HepG2 (cell line): ENCODE data around the gene ALB. TPM values are rescaled to one million over a fixed set of nuclear protein-coding genes. Genes with fewer than 3 reads are reported as not detected.

ENCODE experiments used
- BCL3 ChIP-seq: sonication (generic); formaldehyde crosslinking; IDR thresholded peaks from 2 replicates; pipeline ENCODE4 v1.5.1; 2020; ENCODE audit warnings: mild to moderate bottlenecking, missing genetic modification reagents, moderate library complexity
- EHMT2 ChIP-seq: fragments of 200-600 bp; sonication (generic); IDR thresholded peaks from 2 replicates; pipeline ENCODE4 v1.7.0; 2017; ENCODE audit warnings: antibody characterized with exemption, low read depth, low read length, borderline replicate concordance
- SMARCC2 ChIP-seq: fragments of 450-650 bp; IDR thresholded peaks from 2 replicates; pipeline ENCODE4 v1.6.1; 2017; ENCODE audit warnings: antibody characterized with exemption, mild to moderate bottlenecking
- TFDP1 ChIP-seq: IDR thresholded peaks from 2 replicates; pipeline ENCODE4 v1.6.1; 2016; ENCODE audit warnings: missing compliant biosample characterization, missing genetic modification reagents, borderline replicate concordance
- TOE1 ChIP-seq: sonication (generic); formaldehyde crosslinking; IDR thresholded peaks from 2 replicates; pipeline ENCODE4 v1.4.0; 2020; ENCODE audit warnings: mild to moderate bottlenecking, missing genetic modification reagents
- ZBTB21 ChIP-seq: sonication (generic); formaldehyde crosslinking; IDR thresholded peaks from 2 replicates; pipeline ENCODE4 v1.4.0; 2020; ENCODE audit warnings: missing genetic modification reagents
- ZNF460 ChIP-seq: sonication (generic); formaldehyde crosslinking; IDR thresholded peaks from 2 replicates; pipeline ENCODE4 v1.5.1; 2020; ENCODE audit warnings: missing genetic modification reagents, mild to moderate bottlenecking, borderline replicate concordance
- ZNF557 ChIP-seq: sonication (generic); formaldehyde crosslinking; IDR thresholded peaks from 2 replicates; pipeline ENCODE4 v1.4.0; 2020; ENCODE audit warnings: missing genetic modification reagents
- ZNF567 ChIP-seq: sonication (generic); formaldehyde crosslinking; IDR thresholded peaks from 2 replicates; pipeline ENCODE4 v1.8.1; 2023; ENCODE audit warnings: mild to moderate bottlenecking, missing genetic modification reagents, borderline replicate concordance
- ZNF597 ChIP-seq: sonication (generic); formaldehyde crosslinking; IDR thresholded peaks from 2 replicates; pipeline ENCODE4 v1.5.0; 2020; ENCODE audit warnings: missing genetic modification reagents
- polyA plus RNA-seq, 8 experiments: library from polyadenylated mRNA; depleted of rRNA in 3 of 8; stranded (reverse) in 7 of 8; unstranded in 1 of 8; fragments of >200 nt; fragmentation: Illumina TruSeq in 4 of 8; extraction: Trizol in 4 of 8; gene quantifications; 2 replicates each; pipeline versions ENCODE4 v1.2.1 to v1.2.3, GENCODE V29; 2011 to 2016; ENCODE audit warnings: low read depth in 4 of 8, missing spikeins in 1 of 8, mixed read lengths in 1 of 8; ENCODE audit not compliant: insufficient read depth in 1 of 8
- total RNA-seq, 5 experiments: library from RNA; depleted of rRNA; stranded (reverse); fragments of >200 nt; fragmentation: Illumina TruSeq; extraction: Trizol; gene quantifications; 2 replicates each; pipeline ENCODE4 v1.2.3, GENCODE V29; 2016; ENCODE audit warnings: low read depth in 1 of 5
- TF ChIP-seq, protein P1 (sequence below): sonication (generic); formaldehyde crosslinking; IDR thresholded peaks from 2 replicates; pipeline ENCODE4 v1.4.0; 2020; ENCODE audit warnings: missing genetic modification reagents
- TF ChIP-seq, protein P2 (sequence below): sonication (generic); formaldehyde crosslinking; IDR thresholded peaks from 2 replicates; pipeline ENCODE4 v1.4.0; 2020; ENCODE audit warnings: missing genetic modification reagents, borderline replicate concordance
- TF ChIP-seq, protein P3 (sequence below): sonication (generic); formaldehyde crosslinking; IDR thresholded peaks from 2 replicates; pipeline ENCODE4 v1.4.0; 2020; ENCODE audit warnings: missing genetic modification reagents
- TF ChIP-seq, protein P4 (sequence below): sonication (generic); formaldehyde crosslinking; conservative IDR thresholded peaks from 2 replicates; pipeline ENCODE4 v1.8.1; 2023; ENCODE audit warnings: missing genetic modification reagents
- TF ChIP-seq, protein P5 (sequence below): sonication (generic); formaldehyde crosslinking; IDR thresholded peaks from 2 replicates; pipeline ENCODE4 v1.4.0; 2020; ENCODE audit warnings: mild to moderate bottlenecking, missing genetic modification reagents

The ALB gene
- total and polyA plus RNA-seq, 2 of the 13 experiments (the other 11 are each of a cell fraction or from before 2014, with no cell fraction given): 22,259 to 22,625 TPM

DNA sequence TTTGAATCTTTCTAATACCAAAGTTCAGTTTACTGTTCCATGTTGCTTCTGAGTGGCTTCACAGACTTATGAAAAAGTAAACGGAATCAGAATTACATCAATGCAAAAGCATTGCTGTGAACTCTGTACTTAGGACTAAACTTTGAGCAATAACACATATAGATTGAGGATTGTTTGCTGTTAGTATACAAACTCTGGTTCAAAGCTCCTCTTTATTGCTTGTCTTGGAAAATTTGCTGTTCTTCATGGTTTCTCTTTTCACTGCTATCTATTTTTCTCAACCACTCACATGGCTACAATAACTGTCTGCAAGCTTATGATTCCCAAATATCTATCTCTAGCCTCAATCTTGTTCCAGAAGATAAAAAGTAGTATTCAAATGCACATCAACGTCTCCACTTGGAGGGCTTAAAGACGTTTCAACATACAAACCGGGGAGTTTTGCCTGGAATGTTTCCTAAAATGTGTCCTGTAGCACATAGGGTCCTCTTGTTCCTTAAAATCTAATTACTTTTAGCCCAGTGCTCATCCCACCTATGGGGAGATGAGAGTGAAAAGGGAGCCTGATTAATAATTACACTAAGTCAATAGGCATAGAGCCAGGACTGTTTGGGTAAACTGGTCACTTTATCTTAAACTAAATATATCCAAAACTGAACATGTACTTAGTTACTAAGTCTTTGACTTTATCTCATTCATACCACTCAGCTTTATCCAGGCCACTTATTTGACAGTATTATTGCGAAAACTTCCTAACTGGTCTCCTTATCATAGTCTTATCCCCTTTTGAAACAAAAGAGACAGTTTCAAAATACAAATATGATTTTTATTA, 28.3 kb downstream of the ALB start (continued):
- TF ChIP-seq, protein P1, sequence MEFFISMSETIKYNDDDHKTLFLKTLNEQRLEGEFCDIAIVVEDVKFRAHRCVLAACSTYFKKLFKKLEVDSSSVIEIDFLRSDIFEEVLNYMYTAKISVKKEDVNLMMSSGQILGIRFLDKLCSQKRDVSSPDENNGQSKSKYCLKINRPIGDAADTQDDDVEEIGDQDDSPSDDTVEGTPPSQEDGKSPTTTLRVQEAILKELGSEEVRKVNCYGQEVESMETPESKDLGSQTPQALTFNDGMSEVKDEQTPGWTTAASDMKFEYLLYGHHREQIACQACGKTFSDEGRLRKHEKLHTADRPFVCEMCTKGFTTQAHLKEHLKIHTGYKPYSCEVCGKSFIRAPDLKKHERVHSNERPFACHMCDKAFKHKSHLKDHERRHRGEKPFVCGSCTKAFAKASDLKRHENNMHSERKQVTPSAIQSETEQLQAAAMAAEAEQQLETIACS (CRISPR knock-in tag): no peak
- TF ChIP-seq, protein P2, sequence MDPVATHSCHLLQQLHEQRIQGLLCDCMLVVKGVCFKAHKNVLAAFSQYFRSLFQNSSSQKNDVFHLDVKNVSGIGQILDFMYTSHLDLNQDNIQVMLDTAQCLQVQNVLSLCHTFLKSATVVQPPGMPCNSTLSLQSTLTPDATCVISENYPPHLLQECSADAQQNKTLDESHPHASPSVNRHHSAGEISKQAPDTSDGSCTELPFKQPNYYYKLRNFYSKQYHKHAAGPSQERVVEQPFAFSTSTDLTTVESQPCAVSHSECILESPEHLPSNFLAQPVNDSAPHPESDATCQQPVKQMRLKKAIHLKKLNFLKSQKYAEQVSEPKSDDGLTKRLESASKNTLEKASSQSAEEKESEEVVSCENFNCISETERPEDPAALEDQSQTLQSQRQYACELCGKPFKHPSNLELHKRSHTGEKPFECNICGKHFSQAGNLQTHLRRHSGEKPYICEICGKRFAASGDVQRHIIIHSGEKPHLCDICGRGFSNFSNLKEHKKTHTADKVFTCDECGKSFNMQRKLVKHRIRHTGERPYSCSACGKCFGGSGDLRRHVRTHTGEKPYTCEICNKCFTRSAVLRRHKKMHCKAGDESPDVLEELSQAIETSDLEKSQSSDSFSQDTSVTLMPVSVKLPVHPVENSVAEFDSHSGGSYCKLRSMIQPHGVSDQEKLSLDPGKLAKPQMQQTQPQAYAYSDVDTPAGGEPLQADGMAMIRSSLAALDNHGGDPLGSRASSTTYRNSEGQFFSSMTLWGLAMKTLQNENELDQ: no peak
- no peak for TF ChIP-seq ZNF460 (CRISPR knock-in tag)
- no peak for TF ChIP-seq ZNF597
- TF ChIP-seq TOE1 (CRISPR knock-in tag): no peak
- TF ChIP-seq, protein P3, sequence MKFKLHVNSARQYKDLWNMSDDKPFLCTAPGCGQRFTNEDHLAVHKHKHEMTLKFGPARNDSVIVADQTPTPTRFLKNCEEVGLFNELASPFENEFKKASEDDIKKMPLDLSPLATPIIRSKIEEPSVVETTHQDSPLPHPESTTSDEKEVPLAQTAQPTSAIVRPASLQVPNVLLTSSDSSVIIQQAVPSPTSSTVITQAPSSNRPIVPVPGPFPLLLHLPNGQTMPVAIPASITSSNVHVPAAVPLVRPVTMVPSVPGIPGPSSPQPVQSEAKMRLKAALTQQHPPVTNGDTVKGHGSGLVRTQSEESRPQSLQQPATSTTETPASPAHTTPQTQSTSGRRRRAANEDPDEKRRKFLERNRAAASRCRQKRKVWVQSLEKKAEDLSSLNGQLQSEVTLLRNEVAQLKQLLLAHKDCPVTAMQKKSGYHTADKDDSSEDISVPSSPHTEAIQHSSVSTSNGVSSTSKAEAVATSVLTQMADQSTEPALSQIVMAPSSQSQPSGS (CRISPR knock-in tag): peak; percentile 99
- no peak for TF ChIP-seq EHMT2
- TF ChIP-seq BCL3 (CRISPR knock-in tag): no peak
- TF ChIP-seq ZNF557: no peak
- TF ChIP-seq, protein P4, sequence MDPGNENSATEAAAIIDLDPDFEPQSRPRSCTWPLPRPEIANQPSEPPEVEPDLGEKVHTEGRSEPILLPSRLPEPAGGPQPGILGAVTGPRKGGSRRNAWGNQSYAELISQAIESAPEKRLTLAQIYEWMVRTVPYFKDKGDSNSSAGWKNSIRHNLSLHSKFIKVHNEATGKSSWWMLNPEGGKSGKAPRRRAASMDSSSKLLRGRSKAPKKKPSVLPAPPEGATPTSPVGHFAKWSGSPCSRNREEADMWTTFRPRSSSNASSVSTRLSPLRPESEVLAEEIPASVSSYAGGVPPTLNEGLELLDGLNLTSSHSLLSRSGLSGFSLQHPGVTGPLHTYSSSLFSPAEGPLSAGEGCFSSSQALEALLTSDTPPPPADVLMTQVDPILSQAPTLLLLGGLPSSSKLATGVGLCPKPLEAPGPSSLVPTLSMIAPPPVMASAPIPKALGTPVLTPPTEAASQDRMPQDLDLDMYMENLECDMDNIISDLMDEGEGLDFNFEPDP (CRISPR knock-in tag): no peak
- TF ChIP-seq, protein P5, sequence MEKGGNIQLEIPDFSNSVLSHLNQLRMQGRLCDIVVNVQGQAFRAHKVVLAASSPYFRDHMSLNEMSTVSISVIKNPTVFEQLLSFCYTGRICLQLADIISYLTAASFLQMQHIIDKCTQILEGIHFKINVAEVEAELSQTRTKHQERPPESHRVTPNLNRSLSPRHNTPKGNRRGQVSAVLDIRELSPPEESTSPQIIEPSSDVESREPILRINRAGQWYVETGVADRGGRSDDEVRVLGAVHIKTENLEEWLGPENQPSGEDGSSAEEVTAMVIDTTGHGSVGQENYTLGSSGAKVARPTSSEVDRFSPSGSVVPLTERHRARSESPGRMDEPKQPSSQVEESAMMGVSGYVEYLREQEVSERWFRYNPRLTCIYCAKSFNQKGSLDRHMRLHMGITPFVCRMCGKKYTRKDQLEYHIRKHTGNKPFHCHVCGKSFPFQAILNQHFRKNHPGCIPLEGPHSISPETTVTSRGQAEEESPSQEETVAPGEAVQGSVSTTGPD: no peak
- no peak for TF ChIP-seq ZNF567 (CRISPR knock-in tag)
- TF ChIP-seq ZBTB21 (CRISPR knock-in tag): peak; percentile 10; the same call in 1 of the 2 replicates
- peak; percentile 92 for TF ChIP-seq SMARCC2
- TF ChIP-seq TFDP1: no peak
